NCI-H2227 treated with DMSO at 0.1 percent for 48 hours (cell line): Measurements from ENCODE around the gene RASL10A.

Experiments
- DNase-seq: peaks from one replicate; lab custom pipeline; 2025; lab: John Stamatoyannopoulos, UW

RASL10A gene

DNA sequence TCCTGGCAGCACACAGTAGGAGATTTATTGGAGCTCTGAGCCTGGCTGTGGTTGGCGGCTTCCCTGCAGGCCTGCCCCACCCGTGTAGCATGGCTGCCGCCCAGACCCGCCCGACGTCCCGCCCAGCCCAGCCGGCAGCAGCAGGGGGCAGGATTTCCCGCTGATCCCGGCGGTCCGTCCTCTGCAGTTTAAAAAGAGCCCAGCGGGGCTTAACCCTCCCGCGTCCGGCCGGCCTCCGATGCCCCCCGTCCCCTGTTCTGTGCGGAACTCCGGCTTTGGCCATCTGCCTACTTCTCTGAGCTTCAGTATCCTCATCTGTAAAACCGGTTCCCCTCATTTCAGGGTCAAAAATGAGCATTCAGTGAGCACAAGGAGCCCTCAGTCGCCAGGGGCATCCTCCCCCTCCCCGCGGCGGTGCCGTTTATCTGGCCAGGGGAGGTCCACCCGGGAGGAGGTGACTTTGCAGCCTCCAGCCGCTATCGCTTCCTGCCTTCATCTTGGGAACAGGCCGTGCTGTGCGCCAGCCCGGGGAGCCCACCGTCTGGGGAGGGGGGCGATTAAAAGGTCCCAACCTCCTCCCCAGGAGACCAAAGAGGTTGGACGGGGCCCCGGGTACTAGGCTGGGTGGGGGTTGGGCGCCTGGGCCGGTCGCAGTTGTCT lies 9.2 kb downstream of the RASL10A start, which contains the start of gene GAS2L1:
Gene GAS2L1 (plus strand): TSS at position 476 of the 660 bp plus-strand sequence. CDS start 1,456 bp downstream, outside the sequence.
- DNase-seq = no peak

DNA sequence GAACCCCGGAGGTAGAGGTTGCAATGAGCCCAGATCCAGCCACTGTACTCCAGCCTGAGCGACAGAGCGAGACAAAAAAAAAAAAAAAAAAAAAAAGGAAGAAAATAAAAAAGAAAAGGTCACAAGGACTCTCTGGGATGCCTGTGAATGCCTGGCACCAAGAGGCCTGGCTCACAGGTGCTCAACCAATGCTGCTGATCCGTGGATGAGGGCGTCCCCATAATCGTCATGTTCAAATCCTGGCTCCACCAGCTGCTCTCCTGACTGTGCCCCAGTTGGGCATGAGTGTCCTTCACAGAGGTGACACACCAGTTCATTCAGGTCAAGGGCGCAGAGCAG lies 9.7 kb downstream of the RASL10A start:
- no peak for DNase-seq

DNA sequence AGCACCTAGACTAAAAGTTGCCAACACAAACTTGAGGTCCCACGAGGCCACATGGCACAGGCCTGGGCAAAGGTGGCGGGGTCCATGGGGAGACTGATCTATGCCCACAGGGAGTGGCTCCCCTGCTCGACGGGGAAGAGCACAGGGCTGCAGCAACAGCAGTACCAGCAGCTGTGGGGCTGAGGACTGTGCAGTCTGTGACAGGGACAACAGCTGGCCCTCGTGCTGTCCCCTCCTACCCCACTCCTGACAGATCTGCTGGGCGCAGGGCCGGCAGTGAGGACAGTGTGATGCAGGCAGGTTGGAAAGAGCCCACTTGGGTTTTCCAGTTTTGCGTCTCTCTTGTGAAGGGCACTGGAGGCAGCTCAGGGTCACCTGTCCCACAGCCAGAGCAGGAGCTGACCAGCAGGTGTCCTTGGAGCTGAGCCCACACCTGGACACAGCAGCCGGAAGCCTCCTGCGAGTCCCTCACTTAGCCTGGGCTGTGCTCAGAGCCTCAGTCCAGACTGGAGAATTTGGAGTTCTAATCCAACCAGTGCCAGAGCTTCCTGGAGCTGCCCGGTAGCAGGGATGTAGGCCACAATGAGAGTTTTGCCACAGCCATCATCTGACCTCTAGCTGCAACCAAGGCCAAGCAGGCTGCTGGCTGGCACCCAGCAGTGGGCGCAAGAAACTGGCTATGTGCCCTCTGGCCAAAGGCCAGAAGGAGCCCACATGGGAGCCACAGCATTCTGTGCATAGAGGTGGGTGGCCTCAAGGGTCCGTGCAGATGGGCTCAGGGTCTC lies 12.6 kb downstream of the RASL10A start:
- no peak for DNase-seq

DNA sequence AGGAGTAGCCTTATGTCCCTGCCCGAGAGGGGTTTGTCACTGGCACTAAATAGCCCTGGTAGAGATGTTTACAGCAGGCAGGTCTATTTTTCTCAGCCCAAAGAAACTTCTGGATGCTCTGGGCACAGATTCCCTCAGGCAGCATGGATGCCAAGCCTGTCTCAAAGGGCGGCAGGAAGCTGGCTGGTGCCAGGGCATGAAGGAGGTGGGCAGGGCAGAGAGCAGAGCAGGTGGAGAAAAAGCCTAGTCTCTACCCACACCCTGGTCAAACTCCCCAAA lies 13.2 kb downstream of the RASL10A start:
- DNase-seq = no peak

DNA sequence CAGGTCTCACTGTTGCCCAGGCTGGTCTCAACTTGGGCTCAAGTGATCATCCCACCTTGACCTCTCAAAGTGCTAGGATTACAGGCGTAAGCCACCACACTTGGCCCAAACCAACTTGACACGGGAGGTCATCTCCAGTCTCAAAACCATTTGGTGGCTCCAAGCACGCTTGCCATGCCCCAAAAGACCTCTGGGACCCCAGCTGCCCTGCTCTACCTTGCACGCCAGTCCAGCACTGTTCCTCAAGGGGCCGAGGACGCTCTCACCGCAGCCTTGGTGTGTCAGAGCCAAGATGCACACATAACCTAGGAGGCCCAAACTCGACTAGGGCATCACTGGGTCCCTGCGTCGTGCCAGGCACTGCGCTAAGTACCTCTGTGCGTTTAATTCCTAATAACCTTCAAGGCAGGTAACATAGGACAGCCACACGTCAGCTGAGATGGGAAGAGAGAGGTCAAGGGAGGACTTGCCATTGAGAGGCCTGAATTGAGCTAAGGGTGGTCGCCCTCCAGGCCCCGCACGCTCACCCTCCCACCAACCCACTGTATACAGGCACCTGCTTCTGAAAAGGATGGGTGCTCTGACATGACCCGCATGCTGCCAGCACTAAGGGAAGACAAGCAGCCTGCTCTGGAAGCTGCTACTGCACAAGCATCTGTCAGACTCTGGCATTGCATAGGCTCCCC lies 13.6 kb downstream of the RASL10A start:
- no peak for DNase-seq

DNA sequence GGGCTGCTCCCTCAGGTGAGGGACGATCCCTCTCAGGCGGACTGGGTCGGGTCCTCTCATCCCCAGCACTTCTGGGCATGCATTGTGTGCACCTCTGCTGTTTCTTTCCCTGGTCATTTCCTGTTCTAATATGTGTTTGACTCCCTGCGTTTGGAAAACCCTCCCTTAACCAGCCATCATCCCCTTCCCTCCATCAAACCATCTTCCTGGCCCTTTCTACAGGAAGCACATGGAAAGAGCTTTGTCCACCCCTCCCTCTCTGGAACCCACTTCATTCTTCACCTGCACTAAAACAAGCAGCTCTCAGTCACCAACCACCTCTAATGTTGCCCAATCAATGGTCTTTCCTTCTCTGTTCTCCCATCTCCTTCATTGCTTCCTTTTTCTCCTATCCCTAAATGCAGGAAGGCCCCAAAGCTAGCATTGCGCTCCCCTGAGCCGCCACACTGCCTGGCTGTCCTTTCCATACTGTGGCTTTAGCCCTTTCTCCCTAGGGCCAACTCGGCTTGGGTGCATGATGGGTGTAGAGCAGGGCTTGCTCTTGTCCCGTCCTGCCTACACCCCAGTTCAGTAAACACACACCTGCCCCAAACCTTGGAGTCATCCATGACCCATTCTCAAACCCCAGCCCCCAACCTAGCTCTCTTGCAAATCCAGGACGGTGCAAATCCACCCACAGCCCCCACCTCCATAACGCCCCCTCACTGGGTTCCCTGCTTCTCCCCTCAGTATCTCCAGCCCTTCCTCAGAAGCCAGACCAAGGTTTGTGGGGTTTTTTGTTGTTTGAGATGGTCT lies 14.5 kb downstream of the RASL10A start:
- DNase-seq = no peak

DNA sequence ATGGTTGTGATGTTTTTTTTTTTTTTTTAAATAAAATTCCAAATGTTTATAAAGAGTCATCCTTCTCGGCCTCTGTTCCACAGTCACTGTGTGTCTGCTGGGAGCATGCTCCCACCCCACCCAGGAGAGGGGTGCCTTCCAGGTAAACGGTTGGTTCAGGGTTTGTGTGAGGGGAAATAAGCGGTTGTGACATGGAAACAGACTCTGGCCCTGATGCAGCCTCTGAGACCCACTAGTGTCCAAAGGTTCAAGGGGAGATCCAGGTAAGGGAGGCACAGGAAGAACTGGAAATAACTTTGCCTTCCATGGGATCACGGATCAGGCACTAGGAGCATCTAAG lies 15.1 kb downstream of the RASL10A start:
- no peak for DNase-seq

DNA sequence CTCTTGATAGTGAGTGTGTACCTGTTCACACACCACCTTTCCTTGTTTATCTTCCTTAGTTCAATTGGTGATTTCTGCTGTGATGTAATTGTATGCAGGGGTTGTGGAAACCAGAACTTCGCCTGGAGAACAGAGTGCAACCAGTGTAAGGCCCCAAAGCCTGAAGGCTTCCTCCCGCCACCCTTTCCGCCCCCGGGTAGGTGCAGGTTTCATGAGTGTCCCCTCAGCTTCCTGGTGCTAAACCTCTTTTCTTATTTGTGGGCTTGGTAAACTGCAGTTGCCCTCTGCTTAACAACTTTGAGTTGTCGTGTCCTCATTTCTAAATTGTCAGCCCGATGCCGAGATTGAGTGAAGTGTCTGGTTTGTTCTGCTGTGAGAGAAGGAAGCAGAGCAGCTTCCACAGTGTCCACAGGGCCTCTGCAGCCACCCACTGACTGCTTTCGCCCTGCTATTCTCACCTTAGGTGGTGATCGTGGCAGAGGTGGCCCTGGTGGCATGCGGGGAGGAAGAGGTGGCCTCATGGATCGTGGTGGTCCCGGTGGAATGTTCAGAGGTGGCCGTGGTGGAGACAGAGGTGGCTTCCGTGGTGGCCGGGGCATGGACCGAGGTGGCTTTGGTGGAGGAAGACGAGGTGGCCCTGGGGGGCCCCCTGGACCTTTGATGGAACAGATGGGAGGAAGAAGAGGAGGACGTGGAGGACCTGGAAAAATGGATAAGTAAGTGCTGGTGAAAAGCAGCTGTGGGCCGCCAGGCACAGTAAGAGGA lies 16.2 kb downstream of the RASL10A start:
- DNase-seq = no peak

DNA sequence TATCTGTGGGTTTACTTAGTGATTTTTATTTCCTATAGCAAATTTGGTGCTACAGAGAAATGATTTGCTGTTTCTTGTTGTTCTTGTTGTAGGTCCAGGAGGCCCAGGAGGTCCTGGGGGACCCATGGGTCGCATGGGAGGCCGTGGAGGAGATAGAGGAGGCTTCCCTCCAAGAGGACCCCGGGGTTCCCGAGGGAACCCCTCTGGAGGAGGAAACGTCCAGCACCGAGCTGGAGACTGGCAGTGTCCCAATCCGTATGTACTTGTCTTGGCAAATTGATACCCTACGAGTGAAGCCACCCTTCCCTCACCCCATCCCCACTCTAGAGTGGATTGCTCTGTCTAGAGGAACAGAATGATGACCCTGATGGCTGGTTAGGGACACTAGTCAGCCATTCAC lies 16.9 kb downstream of the RASL10A start:
- no peak for DNase-seq

DNA sequence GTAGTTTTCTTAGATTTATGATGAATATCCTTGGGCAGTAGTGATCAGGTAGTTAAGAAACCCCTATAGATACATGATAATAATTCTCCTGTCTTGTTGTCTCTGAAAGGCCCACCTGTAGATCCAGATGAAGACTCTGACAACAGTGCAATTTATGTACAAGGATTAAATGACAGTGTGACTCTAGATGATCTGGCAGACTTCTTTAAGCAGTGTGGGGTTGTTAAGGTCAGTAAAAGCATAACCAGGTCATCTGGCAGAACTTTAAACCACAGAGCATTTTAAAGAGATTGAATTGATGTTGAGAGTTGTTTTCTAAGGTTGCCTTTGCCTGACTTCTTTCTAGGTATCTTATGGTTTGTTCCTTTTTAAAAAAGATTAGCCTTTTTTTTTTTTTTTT lies 23.1 kb downstream of the RASL10A start:
- DNase-seq = no peak

DNA sequence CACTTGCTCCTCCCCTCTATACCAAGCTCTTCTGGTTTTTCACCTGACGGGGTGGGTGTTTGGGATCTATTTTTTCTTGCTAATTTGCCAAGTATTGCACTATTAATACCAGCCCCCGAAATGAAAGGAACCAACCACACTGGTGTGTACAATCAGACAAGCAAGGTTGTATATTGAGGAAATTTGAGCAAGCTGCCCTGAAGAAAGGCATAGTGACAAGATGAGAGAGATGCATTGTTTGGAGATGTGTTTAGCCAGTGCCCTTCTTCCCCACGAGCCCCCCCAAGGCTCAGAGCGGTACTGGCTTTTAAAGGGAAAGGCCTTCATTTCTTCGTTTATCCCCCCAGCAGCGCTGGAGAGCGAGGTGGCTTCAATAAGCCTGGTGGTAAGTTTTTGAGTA lies 24.3 kb downstream of the RASL10A start:
- no peak for DNase-seq

DNA sequence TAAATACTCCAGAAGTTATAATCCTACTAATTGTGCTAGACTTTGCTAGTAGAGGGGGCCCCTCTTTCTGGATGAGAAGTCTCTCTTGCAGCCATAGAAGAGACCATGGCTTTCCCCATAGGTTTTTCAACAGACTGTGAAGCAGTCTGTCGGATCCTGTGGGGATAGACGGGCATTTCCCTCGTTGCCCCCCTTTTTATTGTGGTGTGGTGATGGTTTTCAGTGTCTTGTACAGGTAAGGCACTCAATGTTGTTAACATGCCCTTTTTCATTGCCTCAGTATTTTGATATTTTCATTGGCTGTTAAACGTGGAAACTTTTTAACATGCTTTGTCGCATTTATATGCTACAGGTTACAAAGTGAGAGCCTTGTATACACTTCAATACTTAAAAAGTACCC lies 25.4 kb downstream of the RASL10A start:
- DNase-seq = no peak

DNA sequence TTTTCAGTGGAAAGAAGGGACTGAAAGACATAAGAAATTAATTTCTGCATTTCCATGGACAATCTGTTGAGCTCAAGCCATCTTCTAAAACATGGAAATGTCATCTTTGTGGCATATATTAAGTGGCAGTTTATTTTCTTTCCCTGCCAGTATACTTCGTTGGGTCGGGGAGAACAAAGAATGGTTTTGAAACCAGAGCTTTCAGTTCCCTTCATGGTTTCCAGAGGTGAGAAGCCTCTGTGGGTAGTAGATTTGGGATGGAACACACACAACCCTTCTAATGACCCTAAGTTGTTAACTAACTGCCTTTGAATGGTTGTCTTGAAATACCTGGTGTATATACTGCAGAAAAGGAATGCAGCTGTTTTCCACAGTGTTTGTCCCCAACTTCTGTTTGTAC lies 26.7 kb downstream of the RASL10A start:
- no peak for DNase-seq

DNA sequence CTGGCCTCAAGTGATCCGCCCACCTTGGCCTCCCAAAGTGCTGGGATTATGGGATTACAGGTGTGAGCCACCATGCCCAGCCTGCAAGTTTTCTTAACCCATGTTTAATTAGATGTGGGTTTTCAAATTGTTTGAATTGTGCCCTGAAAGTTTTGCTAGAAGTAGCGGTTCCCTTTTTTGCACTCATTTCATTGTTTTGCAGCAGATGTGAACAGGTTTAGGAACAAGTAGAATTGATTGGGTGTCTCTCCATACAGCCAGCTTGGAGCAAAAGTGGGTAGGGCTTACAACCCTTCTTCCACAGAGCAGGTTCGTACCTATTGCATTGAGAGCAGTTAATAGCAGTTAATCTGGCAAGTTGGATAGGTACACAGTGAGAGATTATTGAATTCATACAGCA lies 31.3 kb downstream of the RASL10A start:
- DNase-seq = no peak

DNA sequence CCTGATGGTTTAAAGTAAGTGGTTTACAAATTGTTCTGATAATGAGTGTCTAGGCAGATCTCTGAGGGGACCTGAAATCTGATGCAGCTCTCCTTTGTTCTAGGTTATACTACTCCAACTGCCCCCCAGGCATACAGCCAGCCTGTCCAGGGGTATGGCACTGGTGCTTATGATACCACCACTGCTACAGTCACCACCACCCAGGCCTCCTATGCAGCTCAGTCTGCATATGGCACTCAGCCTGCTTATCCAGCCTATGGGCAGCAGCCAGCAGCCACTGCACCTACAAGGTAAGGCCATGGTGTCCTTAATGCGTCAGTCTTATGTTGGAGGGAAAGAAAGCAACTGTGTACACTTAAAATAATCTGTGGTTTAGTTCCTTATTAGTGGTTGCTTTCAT lies 37.6 kb downstream of the RASL10A start:
- DNase-seq = no peak

DNA sequence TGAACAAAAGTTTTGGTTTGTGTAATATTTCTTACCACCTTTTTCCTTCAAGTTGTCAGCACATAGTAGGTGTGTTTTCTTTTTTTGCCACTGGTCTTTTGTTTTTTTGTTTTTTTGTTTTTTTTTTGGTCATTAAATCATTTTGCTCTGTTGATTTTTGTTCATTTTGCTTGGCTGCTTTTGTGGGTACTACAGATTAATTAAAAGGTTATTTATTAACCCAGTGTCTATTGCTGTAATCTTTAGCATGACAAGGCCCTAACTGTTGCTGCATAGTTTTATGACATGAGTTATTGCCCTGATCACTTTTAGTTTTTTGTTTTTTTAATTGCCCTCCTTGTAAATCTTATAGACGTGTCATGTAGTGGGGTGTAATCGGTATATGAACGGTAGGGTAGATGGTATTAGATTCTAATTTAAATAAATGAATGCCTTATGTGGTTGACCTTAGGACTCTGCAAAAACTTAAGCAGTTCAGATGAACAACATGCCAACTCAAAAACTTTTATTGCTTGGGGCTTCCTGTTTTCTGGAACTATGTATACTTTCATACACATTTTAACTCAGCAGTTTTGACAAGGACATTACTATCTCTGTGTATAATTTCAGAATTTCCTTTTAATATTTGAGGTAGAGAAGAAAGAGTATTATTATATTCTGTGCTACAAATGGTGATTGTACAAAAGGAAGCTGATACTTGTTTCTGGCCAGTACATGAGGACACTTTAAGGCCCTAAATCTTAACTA lies 39.5 kb downstream of the RASL10A start:
- DNase-seq = no peak

DNA sequence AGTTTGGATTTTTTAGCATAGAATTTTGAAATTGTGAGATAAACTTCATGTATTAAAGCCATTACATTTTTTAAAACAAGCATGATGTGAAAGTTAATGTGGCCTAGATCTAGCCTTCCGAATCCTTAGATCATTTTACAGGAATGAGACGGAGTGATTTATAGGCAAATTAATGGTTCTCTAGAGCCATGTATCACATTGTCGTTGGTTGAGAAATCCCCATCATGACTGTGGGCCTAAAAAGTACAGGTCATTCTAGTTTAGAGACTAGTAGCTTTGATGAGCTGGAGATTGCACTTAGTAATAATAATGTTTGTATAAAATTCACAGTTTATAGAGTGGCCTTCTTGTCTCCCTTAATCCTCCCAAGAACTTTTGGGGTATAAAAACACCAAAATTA lies 40.3 kb downstream of the RASL10A start:
- no peak for DNase-seq

DNA sequence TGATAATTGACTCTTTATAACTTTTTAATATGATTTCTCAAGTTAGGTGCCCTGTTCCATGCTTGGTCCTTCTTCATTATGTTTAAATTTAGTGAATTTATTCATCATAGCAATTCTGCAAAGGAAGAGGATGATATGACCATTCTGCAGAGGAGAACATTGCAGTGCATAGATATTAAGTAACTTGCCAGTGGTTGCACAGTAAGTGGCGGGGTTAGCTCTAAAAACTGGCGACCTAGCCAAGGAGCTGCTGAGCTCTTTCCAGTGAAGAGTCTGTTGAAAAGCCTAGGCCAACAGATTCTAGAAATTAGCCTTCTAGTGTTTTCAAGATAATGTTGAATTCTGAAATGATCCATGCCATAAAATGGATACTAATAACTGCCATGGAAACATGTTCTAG lies 42.9 kb downstream of the RASL10A start:
- no peak for DNase-seq

DNA sequence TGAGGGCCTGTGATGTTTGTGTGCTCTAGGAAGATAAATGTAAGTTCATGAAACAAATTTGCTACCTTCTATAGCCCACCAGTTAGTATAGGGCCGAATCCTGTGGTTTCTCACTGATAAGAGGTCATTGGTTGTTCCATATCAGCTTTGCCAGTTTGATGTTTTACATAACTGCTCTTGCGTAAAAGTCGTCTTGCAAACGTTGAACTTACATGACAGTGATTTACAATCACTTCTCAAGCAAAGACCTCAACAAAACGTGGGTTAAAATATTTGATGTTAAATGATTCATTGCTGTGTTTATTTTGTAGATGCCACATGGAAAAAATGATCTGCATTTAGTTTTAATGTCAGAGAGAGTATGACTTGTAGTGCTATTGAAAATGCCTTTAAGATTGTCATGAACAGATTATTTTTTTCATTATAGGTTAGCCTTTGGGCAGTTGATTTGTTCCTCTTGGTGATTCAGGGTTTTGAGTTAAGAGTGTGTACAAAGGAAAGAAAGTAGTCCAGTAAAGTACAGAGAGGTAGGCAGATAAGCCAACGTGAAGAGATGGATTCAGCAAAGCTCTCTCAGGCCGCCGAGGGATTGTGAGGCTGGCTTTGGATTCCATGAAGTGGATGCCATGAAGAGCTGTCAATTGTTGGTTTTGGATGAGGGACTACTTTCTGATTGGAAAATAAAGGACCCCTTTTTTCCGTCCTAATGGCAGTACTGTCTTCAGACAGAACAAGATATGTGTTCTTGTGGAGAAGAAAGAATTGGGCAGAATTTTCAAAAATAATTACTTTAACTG lies 44.8 kb downstream of the RASL10A start:
- DNase-seq = no peak

DNA sequence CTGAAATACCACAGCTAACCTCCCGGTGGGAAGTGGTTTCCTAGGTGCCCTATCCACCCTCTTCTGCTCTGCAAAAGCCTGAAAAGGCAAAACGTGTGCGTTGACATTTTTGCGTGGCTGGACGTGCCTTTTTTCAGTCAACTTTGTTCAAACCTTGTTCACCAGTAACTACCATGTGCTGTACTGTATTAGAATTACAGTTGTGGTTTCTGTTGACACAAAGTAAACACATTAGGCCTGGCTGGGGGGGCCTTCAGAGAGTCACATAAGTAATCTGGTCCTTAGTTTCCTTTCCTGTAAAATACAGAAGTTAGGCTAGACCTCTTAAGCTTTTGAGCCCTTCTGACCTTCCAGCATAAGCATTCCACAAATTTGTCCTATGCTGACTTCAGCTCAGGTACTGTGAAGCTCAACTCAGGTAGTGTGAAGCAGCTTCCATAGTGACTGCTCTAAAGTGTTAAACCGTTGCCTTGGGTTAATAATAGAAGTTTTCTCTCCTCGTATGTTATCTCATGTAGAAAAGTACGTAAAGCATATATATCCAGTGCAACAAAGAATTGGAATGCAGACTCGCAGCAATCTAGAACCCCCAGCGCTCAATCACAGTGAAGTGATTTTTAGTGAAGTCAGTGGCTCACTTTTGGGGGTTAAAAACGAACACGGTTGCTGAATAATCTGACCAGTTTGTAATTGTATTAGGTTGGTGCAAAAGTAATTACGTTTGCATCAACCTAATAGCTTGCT lies 45.6 kb downstream of the RASL10A start:
- DNase-seq = no peak
